GM12873 (cell line): ENCODE data around the gene NGB.

Experiments
- TF ChIP-seq, protein P1 (sequence below): IDR thresholded peaks from 2 replicates; pipeline ENCODE4 v1.5.1; 2012; ENCODE audit warnings: low read depth, mild to moderate bottlenecking, moderate library complexity, low read length, control low read depth; ENCODE audit not compliant: insufficient read depth; ENCODE audit errors: missing control alignments

NGB gene

DNA sequence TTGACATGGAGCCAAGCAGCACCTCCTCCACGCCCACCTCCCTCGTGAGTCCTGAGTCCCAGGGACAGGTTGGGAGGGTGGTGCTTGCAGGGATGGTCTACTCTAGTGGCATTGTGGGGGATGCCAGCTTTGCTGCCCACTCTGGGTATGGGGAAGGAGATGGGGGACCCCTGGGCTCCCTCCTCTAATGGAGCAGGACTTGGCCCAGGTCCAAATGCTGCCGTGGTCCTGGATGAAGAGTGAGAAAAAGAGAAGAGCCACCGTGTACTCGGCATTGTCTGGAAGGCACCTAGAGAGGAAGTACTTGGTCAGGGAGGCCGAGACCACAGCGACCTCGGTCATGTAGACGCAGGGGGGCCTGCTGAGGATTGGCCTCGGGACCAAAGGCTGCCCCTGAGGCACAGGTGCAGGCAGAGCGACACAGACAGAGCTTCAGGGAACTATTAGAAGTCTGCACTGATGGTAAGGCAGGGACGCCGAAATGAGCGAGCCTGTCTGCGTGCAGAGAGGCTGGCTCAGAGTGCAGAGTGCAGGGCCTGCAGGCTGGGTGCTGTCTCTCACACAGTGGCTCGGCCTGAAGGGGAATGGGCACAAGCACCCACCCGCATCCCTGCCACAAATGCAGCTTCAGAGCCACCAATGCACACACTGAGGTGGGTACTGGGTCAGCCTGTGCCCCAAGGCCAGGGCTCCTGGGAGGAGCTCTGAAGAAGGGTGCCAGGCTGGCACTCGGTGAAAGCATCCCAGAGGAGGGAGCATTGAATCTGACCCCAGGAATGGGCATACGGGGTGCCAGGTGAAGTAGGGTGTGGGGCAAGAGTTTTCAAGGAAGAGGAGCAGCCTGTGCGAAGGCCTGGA, 17.4 kb downstream of the NGB start:
- TF ChIP-seq, protein P1, sequence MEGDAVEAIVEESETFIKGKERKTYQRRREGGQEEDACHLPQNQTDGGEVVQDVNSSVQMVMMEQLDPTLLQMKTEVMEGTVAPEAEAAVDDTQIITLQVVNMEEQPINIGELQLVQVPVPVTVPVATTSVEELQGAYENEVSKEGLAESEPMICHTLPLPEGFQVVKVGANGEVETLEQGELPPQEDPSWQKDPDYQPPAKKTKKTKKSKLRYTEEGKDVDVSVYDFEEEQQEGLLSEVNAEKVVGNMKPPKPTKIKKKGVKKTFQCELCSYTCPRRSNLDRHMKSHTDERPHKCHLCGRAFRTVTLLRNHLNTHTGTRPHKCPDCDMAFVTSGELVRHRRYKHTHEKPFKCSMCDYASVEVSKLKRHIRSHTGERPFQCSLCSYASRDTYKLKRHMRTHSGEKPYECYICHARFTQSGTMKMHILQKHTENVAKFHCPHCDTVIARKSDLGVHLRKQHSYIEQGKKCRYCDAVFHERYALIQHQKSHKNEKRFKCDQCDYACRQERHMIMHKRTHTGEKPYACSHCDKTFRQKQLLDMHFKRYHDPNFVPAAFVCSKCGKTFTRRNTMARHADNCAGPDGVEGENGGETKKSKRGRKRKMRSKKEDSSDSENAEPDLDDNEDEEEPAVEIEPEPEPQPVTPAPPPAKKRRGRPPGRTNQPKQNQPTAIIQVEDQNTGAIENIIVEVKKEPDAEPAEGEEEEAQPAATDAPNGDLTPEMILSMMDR = no peak

DNA sequence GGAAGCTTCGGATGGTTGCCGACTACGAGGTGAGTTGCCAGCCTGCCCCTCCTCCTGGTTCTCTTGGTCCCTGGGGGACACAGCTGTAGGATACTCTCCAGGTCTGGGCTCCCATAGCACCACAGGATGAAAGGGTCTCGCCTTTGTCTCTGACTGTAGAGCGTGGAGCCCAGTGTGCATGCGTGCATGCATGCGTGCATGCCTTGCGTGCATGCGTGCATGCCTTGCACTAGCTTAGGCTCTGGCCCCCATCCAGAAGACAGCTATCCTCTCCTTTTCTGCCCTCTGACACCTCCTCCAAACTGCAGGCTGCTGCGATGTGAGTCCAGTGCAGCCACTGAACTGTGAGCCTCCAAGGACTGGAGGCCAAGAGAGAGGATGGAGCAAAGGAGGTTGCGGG, 19.1 kb downstream of the NGB start:
- TF ChIP-seq, protein P1 = no peak

DNA sequence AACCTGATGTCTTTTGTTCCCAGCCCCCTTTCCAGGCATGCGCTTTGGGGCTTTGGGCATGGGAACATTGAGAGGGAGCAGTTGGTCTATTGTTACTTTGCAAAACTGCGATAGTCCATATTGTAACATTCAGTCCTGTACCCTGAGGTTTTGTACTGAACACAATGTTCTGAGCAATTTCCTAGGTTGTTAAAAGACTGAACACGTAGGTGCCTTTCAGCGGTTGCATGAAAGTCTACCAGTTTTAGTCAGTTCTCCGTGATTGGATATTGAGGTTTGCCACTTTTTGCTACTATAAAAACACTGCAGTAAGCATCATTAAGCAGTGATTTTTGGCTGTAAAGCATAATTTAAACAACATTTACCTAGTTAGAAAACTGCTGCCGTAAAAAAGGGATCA, 20.1 kb downstream of the NGB start:
- TF ChIP-seq, protein P1 = no peak

DNA sequence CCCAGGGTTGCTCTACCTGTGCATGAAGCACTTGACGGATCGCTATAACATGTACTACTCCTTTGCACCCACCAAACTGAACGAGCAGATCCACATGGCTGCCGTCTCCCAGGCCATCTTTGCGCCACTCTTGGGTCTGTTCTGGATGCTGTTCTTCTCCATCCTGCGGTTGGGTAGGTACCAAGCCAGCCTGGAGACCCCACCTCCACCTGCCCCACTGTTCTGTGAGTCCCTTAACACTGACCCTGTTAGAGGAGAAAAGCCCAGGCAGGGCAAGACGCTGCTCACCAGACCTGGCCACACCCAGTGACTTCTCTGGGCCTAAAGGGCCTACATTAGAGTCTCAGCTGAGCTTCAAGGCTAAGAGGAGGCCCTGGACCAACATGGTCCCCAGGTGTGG, 21.7 kb downstream of the NGB start:
- TF ChIP-seq, protein P1 = no peak

DNA sequence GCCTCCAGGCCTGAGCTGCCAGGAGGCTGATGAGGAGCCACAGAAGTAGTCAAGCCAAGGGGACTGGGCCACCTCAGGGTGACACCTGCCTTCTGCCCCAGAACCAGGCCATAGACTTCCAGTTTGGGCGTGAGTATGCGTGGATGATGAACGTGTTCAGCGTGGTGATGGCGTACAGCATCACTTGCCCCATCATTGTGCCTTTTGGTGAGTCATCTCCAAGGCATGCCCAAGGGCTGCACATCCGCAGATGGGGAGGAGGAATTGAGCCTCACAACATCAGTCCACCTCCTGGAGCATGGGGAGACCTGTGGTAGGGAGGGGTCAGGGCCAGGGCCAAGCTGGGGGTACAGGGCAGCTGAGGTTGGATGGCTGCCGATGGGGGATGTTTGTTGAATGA, 22.3 kb downstream of the NGB start:
- TF ChIP-seq, protein P1 = no peak

DNA sequence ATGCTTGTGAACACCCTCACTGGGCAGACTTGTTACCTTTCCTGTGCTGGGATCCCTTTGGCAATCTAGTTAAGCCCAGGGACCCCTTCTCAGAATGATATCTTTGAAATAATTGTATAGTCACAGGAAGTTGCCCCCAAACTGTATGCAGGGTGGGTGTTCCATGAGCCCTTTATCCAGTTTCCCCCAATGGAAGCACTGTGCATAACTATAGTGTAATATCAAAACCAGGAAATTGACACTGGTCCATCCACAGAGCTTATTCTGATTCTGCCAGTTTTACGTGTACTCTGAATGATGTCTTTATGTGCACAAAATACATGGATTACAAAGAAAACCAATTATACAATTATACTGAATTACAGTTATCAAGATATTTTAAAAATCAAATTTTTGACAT, 24.2 kb downstream of the NGB start:
- TF ChIP-seq, protein P1 = no peak

DNA sequence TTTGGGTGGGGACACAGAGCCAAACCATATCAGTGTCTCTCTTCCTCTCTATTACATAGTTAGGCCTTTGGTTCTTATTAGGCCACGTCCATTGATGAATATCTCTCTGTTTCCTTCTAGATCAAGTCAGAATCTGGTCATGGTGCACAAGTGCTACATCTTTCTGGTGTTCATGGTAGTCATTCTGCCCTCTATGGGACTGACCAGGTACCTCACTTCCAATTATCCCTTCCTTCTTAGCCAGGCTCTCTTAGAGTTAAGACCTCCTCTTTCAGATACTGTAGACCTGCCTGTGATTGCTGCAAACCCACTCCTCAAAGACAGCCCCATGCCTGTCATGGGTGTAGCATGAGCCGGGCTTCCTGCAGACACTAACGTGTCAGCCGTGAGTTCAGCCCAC, 25.2 kb downstream of the NGB start:
- TF ChIP-seq, protein P1 = peak; percentile 32
